ENCODE measurements around the gene PHLDB3. TPM values are rescaled to one million over a fixed set of nuclear protein-coding genes. Genes with fewer than 3 reads are reported as not detected.

The PHLDB3 gene
- total and polyA plus RNA-seq, 2 of the 13 experiments (the other 11 are each of a cell fraction or from before 2014, with no cell fraction given): 11.3 to 14.5 TPM

DNA sequence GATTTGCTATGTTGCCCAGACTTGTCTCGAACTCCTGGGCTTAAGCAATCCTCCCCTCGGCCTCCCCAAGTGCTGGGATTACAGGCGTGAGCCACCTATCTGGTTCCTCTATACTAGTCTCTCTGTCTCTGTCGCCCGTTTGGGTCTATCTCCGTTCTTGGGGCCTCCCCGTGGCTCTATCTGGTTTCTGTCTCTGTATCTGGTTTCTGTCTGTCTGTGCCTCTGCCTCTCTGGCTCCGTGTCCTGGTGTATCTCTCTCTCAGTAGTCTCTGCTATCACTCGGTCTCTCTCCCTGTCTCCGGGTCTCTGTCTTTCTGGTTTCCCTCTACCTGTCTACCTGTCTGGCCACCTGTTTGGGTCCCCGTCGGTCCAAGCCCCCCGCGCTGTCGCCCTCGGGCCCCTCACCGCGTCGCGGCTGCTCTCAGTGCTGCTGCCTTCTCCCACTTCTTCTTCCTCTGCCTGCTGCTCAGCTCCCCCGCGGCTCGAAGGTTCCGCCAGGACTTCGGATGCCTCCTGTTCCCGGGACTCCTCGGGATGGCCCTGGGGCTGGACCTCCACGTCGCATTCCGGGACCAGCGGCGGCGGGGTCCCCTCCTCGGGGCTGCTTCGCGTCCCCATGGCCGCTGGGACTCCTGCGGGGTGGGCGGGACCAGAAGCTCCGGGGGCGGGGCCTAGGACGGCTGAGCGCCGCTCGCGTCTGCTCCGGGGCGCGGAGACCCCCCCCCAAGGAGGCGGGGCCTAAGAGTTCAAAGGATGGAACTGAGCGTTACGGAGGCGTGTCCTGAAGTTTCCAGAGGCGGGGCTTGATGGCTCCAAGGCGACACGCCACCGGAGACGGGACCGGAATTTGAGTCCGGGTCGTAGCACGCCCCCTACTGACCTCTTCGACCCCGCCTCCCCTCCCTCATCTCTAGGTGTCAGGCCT, 783 bp downstream of the PHLDB3 start (continued):
- TF ChIP-seq, protein P1, sequence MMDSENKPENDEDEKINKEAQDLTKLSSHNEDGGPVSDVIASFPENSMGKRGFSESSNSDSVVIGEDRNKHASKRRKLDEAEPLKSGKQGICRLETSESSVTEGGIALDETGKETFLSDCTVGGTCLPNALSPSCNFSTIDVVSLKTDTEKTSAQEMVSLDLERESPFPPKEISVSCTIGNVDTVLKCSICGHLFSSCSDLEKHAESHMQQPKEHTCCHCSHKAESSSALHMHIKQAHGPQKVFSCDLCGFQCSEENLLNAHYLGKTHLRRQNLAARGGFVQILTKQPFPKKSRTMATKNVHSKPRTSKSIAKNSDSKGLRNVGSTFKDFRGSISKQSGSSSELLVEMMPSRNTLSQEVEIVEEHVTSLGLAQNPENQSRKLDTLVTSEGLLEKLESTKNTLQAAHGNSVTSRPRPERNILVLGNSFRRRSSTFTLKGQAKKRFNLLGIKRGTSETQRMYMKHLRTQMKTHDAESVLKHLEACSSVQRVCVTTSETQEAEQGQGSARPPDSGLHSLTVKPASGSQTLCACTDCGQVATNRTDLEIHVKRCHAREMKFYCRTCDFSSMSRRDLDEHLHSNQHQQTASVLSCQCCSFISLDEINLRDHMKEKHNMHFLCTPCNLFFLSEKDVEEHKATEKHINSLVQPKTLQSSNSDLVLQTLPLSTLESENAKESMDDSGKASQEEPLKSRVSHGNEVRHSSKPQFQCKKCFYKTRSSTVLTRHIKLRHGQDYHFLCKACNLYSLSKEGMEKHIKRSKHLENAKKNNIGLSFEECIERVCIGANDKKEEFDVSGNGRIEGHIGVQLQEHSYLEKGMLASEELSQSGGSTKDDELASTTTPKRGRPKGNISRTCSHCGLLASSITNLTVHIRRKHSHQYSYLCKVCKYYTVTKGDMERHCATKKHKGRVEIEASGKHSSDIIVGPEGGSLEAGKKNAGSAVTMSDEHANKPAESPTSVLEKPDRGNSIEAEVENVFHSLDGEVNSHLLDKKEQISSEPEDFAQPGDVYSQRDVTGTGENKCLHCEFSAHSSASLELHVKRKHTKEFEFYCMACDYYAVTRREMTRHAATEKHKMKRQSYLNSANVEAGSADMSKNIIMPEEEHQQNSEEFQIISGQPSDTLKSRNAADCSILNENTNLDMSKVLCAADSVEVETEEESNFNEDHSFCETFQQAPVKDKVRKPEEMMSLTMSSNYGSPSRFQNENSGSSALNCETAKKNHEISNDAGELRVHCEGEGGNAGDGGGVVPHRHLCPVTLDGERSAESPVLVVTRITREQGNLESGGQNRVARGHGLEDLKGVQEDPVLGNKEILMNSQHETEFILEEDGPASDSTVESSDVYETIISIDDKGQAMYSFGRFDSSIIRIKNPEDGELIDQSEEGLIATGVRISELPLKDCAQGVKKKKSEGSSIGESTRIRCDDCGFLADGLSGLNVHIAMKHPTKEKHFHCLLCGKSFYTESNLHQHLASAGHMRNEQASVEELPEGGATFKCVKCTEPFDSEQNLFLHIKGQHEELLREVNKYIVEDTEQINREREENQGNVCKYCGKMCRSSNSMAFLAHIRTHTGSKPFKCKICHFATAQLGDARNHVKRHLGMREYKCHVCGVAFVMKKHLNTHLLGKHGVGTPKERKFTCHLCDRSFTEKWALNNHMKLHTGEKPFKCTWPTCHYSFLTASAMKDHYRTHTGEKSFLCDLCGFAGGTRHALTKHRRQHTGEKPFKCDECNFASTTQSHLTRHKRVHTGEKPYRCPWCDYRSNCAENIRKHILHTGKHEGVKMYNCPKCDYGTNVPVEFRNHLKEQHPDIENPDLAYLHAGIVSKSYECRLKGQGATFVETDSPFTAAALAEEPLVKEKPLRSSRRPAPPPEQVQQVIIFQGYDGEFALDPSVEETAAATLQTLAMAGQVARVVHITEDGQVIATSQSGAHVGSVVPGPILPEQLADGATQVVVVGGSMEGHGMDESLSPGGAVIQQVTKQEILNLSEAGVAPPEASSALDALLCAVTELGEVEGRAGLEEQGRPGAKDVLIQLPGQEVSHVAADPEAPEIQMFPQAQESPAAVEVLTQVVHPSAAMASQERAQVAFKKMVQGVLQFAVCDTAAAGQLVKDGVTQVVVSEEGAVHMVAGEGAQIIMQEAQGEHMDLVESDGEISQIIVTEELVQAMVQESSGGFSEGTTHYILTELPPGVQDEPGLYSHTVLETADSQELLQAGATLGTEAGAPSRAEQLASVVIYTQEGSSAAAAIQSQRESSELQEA (CRISPR knock-in tag; IDR thresholded peaks at IDR 0.05; ENCODE audit: not compliant biosample characterization): peak; percentile 23
- TF ChIP-seq, protein P2, sequence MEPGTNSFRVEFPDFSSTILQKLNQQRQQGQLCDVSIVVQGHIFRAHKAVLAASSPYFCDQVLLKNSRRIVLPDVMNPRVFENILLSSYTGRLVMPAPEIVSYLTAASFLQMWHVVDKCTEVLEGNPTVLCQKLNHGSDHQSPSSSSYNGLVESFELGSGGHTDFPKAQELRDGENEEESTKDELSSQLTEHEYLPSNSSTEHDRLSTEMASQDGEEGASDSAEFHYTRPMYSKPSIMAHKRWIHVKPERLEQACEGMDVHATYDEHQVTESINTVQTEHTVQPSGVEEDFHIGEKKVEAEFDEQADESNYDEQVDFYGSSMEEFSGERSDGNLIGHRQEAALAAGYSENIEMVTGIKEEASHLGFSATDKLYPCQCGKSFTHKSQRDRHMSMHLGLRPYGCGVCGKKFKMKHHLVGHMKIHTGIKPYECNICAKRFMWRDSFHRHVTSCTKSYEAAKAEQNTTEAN (CRISPR knock-in tag; conservative IDR thresholded peaks at IDR 0.05): no peak
- TF ChIP-seq NFIB (CRISPR knock-in tag; IDR thresholded peaks at IDR 0.05; ENCODE audit: borderline replicate concordance) (no peak), KAT2B (IDR thresholded peaks at IDR 0.05; ENCODE audit: borderline replicate concordance, low read depth, low read length) (no peak)
- TF ChIP-seq, protein P3, sequence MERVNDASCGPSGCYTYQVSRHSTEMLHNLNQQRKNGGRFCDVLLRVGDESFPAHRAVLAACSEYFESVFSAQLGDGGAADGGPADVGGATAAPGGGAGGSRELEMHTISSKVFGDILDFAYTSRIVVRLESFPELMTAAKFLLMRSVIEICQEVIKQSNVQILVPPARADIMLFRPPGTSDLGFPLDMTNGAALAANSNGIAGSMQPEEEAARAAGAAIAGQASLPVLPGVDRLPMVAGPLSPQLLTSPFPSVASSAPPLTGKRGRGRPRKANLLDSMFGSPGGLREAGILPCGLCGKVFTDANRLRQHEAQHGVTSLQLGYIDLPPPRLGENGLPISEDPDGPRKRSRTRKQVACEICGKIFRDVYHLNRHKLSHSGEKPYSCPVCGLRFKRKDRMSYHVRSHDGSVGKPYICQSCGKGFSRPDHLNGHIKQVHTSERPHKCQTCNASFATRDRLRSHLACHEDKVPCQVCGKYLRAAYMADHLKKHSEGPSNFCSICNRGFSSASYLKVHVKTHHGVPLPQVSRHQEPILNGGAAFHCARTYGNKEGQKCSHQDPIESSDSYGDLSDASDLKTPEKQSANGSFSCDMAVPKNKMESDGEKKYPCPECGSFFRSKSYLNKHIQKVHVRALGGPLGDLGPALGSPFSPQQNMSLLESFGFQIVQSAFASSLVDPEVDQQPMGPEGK (CRISPR knock-in tag; IDR thresholded peaks at IDR 0.05): peak; percentile 94
- TF ChIP-seq, protein P4, sequence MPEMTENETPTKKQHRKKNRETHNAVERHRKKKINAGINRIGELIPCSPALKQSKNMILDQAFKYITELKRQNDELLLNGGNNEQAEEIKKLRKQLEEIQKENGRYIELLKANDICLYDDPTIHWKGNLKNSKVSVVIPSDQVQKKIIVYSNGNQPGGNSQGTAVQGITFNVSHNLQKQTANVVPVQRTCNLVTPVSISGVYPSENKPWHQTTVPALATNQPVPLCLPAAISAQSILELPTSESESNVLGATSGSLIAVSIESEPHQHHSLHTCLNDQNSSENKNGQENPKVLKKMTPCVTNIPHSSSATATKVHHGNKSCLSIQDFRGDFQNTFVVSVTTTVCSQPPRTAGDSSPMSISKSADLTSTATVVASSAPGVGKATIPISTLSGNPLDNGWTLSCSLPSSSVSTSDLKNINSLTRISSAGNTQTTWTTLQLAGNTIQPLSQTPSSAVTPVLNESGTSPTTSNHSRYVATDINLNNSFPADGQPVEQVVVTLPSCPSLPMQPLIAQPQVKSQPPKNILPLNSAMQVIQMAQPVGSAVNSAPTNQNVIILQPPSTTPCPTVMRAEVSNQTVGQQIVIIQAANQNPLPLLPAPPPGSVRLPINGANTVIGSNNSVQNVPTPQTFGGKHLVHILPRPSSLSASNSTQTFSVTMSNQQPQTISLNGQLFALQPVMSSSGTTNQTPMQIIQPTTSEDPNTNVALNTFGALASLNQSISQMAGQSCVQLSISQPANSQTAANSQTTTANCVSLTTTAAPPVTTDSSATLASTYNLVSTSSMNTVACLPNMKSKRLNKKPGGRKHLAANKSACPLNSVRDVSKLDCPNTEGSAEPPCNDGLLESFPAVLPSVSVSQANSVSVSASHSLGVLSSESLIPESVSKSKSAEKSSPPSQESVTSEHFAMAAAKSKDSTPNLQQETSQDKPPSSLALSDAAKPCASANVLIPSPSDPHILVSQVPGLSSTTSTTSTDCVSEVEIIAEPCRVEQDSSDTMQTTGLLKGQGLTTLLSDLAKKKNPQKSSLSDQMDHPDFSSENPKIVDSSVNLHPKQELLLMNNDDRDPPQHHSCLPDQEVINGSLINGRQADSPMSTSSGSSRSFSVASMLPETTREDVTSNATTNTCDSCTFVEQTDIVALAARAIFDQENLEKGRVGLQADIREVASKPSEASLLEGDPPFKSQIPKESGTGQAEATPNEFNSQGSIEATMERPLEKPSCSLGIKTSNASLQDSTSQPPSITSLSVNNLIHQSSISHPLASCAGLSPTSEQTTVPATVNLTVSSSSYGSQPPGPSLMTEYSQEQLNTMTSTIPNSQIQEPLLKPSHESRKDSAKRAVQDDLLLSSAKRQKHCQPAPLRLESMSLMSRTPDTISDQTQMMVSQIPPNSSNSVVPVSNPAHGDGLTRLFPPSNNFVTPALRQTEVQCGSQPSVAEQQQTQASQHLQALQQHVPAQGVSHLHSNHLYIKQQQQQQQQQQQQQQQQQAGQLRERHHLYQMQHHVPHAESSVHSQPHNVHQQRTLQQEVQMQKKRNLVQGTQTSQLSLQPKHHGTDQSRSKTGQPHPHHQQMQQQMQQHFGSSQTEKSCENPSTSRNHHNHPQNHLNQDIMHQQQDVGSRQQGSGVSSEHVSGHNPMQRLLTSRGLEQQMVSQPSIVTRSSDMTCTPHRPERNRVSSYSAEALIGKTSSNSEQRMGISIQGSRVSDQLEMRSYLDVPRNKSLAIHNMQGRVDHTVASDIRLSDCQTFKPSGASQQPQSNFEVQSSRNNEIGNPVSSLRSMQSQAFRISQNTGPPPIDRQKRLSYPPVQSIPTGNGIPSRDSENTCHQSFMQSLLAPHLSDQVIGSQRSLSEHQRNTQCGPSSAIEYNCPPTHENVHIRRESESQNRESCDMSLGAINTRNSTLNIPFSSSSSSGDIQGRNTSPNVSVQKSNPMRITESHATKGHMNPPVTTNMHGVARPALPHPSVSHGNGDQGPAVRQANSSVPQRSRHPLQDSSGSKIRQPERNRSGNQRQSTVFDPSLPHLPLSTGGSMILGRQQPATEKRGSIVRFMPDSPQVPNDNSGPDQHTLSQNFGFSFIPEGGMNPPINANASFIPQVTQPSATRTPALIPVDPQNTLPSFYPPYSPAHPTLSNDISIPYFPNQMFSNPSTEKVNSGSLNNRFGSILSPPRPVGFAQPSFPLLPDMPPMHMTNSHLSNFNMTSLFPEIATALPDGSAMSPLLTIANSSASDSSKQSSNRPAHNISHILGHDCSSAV (CRISPR knock-in tag; IDR thresholded peaks at IDR 0.05; ENCODE audit: borderline replicate concordance): no peak
